Measurements from ENCODE around the gene NRXN3. TPM values are rescaled to one million over a fixed set of nuclear protein-coding genes. Genes with fewer than 3 reads are reported as not detected.

Gene NRXN3
- total RNA-seq, 1 experiment from 2014 or later: not detected

DNA sequence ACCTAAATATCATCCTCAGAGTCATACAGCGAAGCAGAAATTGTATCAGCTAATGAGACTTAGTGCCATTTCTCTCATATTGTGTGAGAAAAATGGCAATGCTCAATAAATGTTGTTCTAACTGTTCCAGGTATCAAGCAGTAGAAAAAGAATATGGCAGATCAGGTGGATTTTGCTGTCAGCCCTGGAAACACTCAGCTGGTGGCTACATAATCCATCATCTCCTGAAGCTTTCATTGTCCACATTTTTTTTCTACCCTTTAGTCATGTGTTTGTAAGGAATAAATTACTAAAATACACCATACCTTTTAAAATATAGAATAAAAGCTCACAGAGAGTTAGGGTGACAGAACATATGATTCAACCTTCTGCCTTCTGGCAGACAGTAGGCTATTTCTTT is 1200.8 kb downstream of the NRXN3 start:
- no peak overlapping the region for H3K27ac ChIP-seq (ENCODE audit: low read length)
- BruUV-seq (replicated peaks): no TSS peak
- no peak overlapping the region for H3K4me3 ChIP-seq (ENCODE audit: low read depth in 2 of 2, low read length in 2 of 2)
- DNase-seq (ENCODE audit: low read depth, low spot score) (no peak), ATAC-seq (no peak)
- TF ChIP-seq, protein P1, sequence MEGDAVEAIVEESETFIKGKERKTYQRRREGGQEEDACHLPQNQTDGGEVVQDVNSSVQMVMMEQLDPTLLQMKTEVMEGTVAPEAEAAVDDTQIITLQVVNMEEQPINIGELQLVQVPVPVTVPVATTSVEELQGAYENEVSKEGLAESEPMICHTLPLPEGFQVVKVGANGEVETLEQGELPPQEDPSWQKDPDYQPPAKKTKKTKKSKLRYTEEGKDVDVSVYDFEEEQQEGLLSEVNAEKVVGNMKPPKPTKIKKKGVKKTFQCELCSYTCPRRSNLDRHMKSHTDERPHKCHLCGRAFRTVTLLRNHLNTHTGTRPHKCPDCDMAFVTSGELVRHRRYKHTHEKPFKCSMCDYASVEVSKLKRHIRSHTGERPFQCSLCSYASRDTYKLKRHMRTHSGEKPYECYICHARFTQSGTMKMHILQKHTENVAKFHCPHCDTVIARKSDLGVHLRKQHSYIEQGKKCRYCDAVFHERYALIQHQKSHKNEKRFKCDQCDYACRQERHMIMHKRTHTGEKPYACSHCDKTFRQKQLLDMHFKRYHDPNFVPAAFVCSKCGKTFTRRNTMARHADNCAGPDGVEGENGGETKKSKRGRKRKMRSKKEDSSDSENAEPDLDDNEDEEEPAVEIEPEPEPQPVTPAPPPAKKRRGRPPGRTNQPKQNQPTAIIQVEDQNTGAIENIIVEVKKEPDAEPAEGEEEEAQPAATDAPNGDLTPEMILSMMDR (IDR thresholded peaks at IDR 0.05): no peak
- TF ChIP-seq, protein P2, sequence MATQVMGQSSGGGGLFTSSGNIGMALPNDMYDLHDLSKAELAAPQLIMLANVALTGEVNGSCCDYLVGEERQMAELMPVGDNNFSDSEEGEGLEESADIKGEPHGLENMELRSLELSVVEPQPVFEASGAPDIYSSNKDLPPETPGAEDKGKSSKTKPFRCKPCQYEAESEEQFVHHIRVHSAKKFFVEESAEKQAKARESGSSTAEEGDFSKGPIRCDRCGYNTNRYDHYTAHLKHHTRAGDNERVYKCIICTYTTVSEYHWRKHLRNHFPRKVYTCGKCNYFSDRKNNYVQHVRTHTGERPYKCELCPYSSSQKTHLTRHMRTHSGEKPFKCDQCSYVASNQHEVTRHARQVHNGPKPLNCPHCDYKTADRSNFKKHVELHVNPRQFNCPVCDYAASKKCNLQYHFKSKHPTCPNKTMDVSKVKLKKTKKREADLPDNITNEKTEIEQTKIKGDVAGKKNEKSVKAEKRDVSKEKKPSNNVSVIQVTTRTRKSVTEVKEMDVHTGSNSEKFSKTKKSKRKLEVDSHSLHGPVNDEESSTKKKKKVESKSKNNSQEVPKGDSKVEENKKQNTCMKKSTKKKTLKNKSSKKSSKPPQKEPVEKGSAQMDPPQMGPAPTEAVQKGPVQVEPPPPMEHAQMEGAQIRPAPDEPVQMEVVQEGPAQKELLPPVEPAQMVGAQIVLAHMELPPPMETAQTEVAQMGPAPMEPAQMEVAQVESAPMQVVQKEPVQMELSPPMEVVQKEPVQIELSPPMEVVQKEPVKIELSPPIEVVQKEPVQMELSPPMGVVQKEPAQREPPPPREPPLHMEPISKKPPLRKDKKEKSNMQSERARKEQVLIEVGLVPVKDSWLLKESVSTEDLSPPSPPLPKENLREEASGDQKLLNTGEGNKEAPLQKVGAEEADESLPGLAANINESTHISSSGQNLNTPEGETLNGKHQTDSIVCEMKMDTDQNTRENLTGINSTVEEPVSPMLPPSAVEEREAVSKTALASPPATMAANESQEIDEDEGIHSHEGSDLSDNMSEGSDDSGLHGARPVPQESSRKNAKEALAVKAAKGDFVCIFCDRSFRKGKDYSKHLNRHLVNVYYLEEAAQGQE (IDR thresholded peaks at IDR 0.05; ENCODE audit: insufficient read depth in 1 of 2, low read depth in 2 of 2, low read length in 1 of 2): no peak
- no peak for TF ChIP-seq TCF7L2 (IDR thresholded peaks at IDR 0.05; ENCODE audit: low read depth, low read length)
- no peak for TF ChIP-seq SIN3A (IDR thresholded peaks at IDR 0.05; ENCODE audit: borderline replicate concordance, insufficient read depth, low read depth, low read length)
- no peak for TF ChIP-seq POLR2AphosphoS5 (IDR thresholded peaks at IDR 0.05; ENCODE audit: low read depth, low read length)
- intact Hi-C loops (cut with micrococcal nuclease; ENCODE audit: unreplicated experiment): no loop called here
- in situ Hi-C loops (cut with HindIII; ENCODE audit: low pct_unique_long_range_greater_than_20kb, low sequenced_read_pairs): no loop called here
- H3K27me3 ChIP-seq (ENCODE audit: control insufficient read depth, insufficient read depth, low read length): no peaks in the 10 kb centered on the region
- POLR2A ChIA-PET: no interaction called here
- no peaks in the 10 kb centered on the region for H3K36me3 ChIP-seq (ENCODE audit: control insufficient read depth, insufficient read depth, low read length)
- no peaks in the 10 kb centered on the region for H3K4me1 ChIP-seq (ENCODE audit: control insufficient read depth, insufficient read depth, low read length)
- CTCF ChIA-PET: no interaction called here
- H3K9me3 ChIP-seq (ENCODE audit: control insufficient read depth, insufficient read depth, low read depth, low read length): no peaks in the 10 kb centered on the region

DNA sequence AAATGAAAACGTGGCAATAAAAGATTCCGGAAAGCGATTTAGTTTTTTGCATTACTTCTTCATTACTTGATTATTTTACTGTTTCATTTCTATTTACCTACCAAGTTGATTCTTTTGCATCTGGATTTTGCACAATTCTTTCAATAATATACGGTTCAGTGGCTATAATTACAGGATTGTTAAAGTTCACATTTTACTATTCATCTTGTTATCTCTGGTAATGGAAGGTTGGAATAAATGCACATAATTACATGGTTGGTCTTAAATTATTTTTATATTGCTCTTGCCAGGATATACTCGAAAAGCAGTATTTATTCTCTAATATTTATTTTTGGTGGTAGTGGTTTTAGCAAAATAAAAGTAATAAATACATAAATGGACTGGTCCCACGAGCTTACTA is 1203.3 kb downstream of the NRXN3 start:
- Histone ChIP-seq H3K4me3 (ENCODE audit: low read depth in 2 of 2, low read length in 2 of 2) (no peak overlapping the region), H3K9me3 (ENCODE audit: control insufficient read depth, insufficient read depth, low read depth, low read length) (no peaks in the 10 kb centered on the region), H3K27me3 (ENCODE audit: control insufficient read depth, insufficient read depth, low read length) (no peaks in the 10 kb centered on the region), H3K4me1 (ENCODE audit: control insufficient read depth, insufficient read depth, low read length) (no peaks in the 10 kb centered on the region), H3K27ac (ENCODE audit: low read length) (no peak overlapping the region), H3K36me3 (ENCODE audit: control insufficient read depth, insufficient read depth, low read length) (no peaks in the 10 kb centered on the region)
- in situ Hi-C loops (cut with HindIII; ENCODE audit: low pct_unique_long_range_greater_than_20kb, low sequenced_read_pairs): no loop called here
- intact Hi-C loops (cut with micrococcal nuclease; ENCODE audit: unreplicated experiment): no loop called here
- TF ChIP-seq, protein P1 (IDR thresholded peaks at IDR 0.05): no peak
- TF ChIP-seq SIN3A (IDR thresholded peaks at IDR 0.05; ENCODE audit: borderline replicate concordance, insufficient read depth, low read depth, low read length) (no peak), TCF7L2 (IDR thresholded peaks at IDR 0.05; ENCODE audit: low read depth, low read length) (no peak)
- DNase-seq (ENCODE audit: low read depth, low spot score): no peak
- ChIA-PET CTCF (no interaction called here), POLR2A (no interaction called here)
- ATAC-seq: no peak
- no TSS peak for BruUV-seq (replicated peaks)

All from Panc1 (cell line).